Activated T-cell treated with anti-CD3 and anti-CD28 coated beads for 1 hour (primary cell): ENCODE measurements around the gene CSNK1G2.

Experiments used
- DNase-seq: peaks from one replicate; pipeline ENCODE4 v3.0.0-alpha.2; 2020; ENCODE audit warnings: low read depth

Gene CSNK1G2

DNA sequence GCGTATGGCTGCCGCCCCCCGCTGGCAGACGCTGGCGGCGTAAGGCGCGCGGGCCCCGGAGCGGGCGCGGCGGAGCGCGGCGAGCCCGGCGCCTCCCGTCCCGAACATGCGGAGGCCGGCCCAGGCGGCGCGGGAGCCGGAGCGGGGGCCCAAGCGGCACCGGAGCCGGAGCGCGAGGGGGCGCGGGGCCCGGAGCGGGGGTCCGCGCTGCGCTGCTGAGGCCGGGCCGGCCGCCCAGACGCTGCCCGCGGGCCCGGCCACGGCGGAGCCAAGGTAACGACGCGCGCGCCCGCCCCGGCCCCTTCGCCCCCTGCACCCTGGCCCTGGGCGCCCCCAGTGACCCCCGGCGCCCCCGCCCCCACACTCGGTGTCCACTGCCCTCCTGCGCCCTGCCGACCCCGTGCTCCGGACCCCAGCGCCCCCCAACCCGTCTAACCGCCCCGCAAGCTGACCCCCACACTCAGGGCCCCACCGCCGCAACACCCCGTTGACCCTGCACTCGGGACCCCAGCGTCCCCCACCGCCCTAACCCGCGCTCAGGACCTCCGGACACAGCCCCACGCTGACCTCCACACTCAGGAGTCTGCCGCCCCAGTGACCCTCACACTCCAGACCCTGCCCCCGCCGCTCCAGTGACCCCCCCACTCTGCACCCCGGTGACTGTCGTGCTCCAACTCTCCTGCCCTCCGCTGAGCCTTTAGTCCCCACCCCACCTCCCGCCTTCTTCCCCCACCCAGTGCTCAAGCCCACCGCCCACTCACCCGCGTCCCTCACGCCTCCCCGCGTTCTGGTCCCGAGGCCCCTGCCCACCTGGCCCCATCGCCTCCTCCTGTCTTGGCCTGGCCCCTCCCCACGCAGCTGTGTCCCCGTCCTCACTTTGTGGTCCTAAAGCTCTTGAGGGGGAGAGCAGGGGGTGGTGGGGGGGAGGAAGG lies at the start of gene CSNK1G2:
Gene CSNK1G2 (plus strand): TSS at position 27 of the 932 bp plus-strand sequence. CDS start 28,601 bp downstream, outside the sequence.
- DNase-seq = peak; percentile 26

DNA sequence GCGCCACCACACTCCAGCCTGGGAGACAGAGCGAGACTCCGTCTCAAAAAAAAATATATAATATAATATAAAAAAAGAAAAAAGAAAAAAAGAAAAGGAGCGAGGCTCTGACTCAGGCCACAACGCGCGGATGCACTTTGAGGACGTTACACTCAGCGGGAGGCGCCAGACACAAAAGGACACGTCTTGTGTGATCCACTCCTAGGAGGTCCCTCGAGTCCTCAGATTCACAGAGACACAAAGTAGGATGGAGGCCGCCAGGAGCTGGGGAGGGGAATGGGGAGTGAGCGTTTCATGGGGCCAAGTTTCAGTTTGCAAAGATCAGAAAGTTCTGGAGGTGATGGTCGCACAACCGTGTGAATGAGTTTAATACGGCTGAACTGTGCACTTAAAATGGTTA lies 47.2 kb upstream of the CSNK1G2 start:
- DNase-seq = no peak

DNA sequence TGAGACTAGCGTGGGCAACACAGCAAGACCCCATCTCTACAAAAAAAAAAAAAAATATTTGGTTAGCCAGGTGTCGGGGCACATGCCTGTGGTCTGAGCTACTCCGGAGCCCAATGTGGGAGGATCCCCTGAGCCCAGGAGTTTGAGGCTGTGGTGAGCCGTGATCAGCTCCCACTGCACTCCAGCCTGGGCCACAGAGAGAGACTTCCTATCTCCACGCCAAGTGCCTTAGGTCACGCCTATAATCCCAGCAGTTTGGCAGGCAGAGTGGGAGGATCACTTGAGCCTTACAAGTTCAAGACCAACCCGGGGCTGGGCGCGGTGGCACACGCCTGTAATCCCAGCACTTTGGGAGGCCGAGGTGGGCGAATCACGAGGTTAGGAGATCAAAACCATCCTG lies 44.5 kb upstream of the CSNK1G2 start:
- no peak for DNase-seq

DNA sequence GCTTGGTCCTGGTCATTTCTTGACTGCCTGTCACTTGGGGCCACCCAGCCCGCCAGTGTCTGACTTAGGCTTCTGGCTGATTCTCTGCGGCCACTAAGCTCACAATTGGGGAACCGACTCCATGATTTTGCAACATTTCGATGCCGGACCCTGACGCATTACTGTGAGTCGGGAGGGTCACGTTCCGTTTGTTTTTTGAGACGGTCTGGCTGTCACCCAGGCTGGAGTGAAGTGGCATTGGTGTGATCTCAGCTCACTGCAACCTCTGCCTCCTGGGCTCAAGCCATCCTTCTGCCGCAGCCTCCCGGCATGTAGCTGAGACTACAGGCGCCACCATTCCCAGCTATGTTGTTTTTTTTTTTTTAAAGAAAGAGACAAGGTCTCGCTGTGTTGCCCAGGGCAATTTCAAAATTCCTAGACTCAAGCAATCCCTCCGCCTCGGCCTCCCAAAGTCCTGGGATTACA lies 39.0 kb upstream of the CSNK1G2 start:
- DNase-seq = no peak

DNA sequence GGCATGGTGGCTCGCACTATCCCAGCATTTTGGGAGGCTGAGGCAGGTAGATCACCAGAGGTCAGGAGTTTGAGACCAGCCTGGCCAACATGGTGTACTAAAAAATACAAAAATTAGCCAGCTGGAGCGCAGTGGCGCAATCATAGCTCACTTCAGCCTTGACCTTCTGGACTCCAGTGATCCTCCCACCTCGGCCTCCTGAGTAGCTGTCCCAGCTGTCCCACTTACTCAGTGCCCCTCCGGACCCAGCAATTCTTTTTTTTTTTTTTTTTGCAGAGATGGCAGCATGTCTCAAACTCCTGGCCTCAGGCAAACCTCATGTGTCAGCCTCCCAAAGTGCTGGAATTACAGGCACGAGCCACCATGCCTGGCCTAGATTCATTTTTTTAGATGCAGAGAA lies 38.0 kb upstream of the CSNK1G2 start:
- DNase-seq = no peak

DNA sequence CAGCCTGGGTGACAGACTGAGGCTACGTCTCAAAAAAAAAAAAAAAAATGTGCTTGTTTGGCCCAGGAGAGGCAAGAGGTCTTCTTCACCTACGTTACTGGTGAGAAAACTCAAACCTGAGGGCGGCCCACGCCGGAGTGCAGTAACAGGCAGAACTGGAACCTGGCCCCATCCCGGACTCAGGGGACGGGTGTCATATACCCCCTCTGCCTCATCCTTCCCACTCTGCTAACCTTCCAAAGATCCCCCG lies 36.2 kb upstream of the CSNK1G2 start:
- no peak for DNase-seq

GRCh38 chr19:1905110-1905862 lies 35.7 kb upstream of the CSNK1G2 start, which contains the start of the genes ADAT3 and SCAMP4:
Gene ADAT3 (plus strand): TSS chr19:1905399. CDS start chr19:1912048, 6,649 bp downstream.
Gene SCAMP4 (plus strand): TSS chr19:1905399. CDS start chr19:1915020, 9,621 bp downstream.
- DNase-seq = peak; percentile 95

GRCh38 chr19:1905863-1906375 lies 35.1 kb upstream of the CSNK1G2 start:
- no peak for DNase-seq

DNA sequence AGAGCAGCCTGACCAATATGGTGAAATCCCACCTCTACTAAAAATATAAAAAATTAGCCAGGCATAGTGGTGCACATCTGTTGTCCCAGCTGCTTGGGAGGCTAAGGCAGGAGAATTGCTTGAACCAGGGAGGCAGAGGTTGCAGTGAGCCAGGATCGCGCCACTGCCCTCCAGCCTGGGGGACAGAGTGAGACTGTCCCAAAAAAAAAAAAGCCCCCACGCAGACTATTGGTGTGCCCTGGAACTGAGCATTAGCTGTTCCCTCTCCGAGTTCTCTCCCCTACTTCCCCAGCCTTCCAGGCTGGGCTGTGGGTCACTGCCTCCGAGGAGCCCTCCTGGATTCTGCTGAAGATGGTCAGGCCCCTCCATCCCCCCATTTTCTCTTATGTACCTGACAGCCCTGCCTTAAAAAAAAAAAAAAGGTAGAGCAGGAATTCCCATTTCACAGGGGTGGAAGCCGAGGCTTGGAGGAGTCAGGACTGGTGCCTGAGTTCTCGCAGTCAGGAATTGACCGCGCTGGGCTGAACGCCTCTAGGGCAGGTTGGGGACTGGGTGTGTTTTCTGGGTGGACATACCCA lies 33.9 kb upstream of the CSNK1G2 start:
- no peak for DNase-seq

DNA sequence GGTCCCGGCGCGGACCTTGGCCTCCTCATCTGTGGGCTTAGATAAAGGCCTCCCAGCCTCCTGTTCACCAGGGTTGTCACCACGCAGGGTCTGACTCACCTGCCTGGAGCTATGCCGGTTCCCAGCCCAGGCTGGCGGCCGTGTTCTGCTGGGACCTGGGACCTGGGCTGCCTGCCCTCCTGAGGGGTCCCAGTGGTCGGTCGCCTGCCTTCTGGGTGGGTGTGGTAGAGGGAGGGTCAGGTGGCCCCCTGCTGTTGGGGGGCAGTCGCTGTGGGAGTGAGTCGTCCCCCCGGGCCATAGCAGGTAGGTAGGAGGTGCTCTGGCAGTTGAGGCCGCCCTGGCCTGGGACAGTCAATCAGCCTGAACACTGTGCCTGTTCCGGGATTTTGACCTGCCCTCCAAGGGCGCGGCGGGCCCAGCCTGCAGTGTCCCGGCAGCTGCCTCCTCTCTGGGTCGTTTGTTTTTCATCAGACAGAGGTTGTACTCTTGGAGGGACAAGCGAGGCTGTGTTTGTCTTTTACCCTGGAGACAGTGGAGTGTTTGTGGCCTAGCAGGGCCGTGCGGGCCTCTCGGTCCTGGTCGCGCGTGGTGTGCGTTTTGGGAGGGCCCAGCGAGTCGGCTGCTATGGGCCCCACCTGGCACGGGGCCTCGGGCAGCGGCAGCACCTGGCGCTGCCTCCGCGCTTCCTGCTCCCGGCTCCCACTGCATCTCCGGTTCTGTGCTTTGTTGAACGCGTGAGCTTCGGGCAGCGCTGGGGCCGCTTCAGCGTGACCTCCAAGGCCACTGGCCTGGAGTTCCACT lies 33.2 kb upstream of the CSNK1G2 start:
- no peak for DNase-seq

DNA sequence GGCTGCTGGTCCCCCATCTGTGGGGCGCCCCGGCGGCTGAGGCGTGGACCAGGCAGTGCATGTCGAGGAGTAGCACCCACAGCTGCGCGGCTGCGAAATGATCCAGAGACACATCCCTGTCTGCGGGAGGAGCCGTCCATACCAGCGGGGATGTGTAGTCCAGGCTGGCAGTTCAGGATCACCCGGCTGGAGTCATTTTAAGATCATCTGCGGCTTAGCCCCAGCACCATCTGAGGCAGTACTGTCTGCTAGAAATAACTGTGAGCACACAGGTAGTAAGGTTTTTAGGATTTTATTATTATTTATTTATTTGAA lies 32.7 kb upstream of the CSNK1G2 start:
- no peak for DNase-seq

- no peak for DNase-seq
Observed at GRCh38 chr19:1909761-1910080, 31.3 kb upstream of the CSNK1G2 start.

- DNase-seq = no peak
Observed at GRCh38 chr19:1910177-1910576, 30.8 kb upstream of the CSNK1G2 start.

- DNase-seq = no peak
Observed at GRCh38 chr19:1911098-1911497, 29.9 kb upstream of the CSNK1G2 start.

- no peak for DNase-seq
Observed at GRCh38 chr19:1911995-1912394, 29.0 kb upstream of the CSNK1G2 start.

GRCh38 chr19:1912760-1913505 lies 28.0 kb upstream of the CSNK1G2 start:
- no peak for DNase-seq

DNA sequence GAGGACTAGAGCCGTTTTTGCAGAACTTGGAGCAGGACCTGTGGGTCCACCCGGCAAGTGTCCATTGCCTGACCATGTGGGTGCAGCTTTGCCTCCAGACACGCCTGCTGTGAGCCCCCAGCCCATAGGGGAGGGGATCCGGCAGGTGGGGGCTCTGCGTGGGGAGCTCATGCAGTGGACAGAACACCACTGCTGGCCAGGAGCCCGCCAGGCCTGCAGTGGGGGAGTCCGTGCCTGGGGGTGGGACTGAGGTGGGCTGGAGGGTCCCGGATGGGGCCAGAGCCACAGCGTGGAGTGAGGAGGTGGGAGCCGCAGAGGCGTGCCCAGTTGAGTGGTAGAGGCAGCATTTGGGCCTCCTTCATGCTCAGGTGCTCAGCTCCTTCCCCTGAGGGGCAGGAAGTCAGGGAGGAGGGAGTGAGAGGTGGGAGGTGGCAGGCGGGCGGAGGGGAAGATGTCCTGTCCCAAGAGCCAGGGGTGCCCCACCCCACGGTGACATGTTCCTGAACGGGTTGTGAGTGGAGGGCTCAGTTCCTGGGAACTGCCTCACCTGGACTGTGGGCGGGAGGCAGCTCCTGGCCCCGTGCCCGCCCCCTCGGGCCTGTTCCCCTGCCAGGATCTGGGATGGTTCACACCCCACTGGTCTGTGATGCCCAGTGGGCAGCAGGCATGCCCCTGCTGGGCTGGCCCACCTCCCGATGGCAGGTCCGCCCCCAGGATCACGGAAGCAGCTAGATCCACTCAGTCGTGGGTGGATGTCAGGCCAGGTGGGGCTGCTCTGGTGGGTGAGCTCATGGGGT lies 27.0 kb upstream of the CSNK1G2 start:
- no peak for DNase-seq

- DNase-seq = no peak
Observed at GRCh38 chr19:1914826-1915341, 26.1 kb upstream of the CSNK1G2 start.

- no peak for DNase-seq
Observed at GRCh38 chr19:1917146-1917545, 23.8 kb upstream of the CSNK1G2 start.

DNA sequence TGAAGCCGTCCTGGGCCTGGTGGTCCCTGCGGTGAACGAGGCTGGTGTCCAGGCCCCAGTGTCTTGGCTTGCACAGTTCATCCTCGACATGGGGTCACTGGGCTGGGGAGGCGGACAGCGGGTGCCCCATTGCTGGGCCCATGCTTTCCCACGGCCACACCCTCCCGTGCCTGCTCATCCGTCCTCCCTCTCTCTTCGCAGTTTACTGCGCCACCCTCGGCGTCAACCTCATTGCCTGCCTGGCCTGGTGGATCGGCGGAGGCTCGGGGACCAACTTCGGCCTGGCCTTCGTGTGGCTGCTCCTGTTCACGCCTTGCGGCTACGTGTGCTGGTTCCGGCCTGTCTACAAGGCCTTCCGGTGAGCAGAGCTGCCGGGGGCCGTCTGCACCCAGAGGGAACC lies 23.0 kb upstream of the CSNK1G2 start:
- DNase-seq = no peak
